Measurements from ENCODE around the gene CCDC88B. TPM values are rescaled to one million over a fixed set of nuclear protein-coding genes. Genes with fewer than 3 reads are reported as not detected.

CCDC88B gene
- total RNA-seq, 1 experiment from 2014 or later: 11.2 TPM

- WGBS (ENCODE audit: extremely low coverage, insufficient read length, low lambda C conversion rate): no CpG with 5 or more reads among the region's 14 CpGs
- no peaks in the 10 kb centered on the region for H3K9me3 Mint-ChIP-seq
Observed at GRCh38 chr11:64348383-64349024, 8.5 kb downstream of the CCDC88B start.

More at GRCh38 chr11:64348383-64349024, 8.5 kb downstream of the CCDC88B start:
- TF ChIP-seq CTCF (conservative IDR thresholded peaks at IDR 0.05): no peak
- Mint-ChIP-seq H3K36me3 (ENCODE audit: insufficient read depth in 1 of 3, low read depth in 3 of 3) (peaks cover 0 to 2% (median 0%) of the 10 kb centered on the region in 3 experiments; a peak in 1 of 7 replicates), H3K27me3 (ENCODE audit: low read depth) (peaks cover 1% of the 10 kb centered on the region; the same call in 1 of the 2 replicates), H3K4me3 (no peak overlapping the region; a peak in 1 of 5 replicates), H3K27ac (no peak overlapping the region; a peak in 1 of 7 replicates), H3K4me1 (peaks cover 2 to 12% of the 10 kb centered on the region in 2 experiments; a peak in 3 of 4 replicates)
- Histone ChIP-seq H2BK120ac (ENCODE audit: low read depth, low read length, poor library complexity, severe bottlenecking) (no peak overlapping the region), H4K20me1 (ENCODE audit: control insufficient read depth, insufficient read depth, insufficient read length) (no peaks in the 10 kb centered on the region), H2BK12ac (ENCODE audit: insufficient read length, low read depth, low read length) (no peak overlapping the region), H3K14ac (ENCODE audit: insufficient read depth, low read length) (no peak overlapping the region; the same call in 1 of the 2 replicates), H3K27ac (ENCODE audit: insufficient read length, low read depth, low read length) (no peak overlapping the region), H2BK15ac (ENCODE audit: low read depth, low read length) (no peak overlapping the region), H2BK20ac (ENCODE audit: low read depth, low read length, poor library complexity, severe bottlenecking) (no peak overlapping the region), H3K4ac (ENCODE audit: low read depth, low read length) (no peak overlapping the region), H4K8ac (replicated peaks; ENCODE audit: insufficient read length, low read depth, low read length) (no peak overlapping the region), H3K79me1 (ENCODE audit: insufficient read depth, low read depth, low read length, poor library complexity, severe bottlenecking) (no peaks in the 10 kb centered on the region), H3K23ac (ENCODE audit: insufficient read length, low read depth, low read length) (no peak overlapping the region), H3K23me2 (ENCODE audit: insufficient read length, low read depth, low read length, poor library complexity, severe bottlenecking) (no peaks in the 10 kb centered on the region), H3K79me2 (ENCODE audit: insufficient read depth, low read length) (no peaks in the 10 kb centered on the region), H4K91ac (ENCODE audit: insufficient read length, low read depth, low read length) (no peak overlapping the region), H3K27me3 (ENCODE audit: insufficient read depth, low read length) (no peaks in the 10 kb centered on the region), H3T11ph (ENCODE audit: low read length) (no peak overlapping the region), H3K56ac (ENCODE audit: insufficient read length, low read depth, low read length) (no peak overlapping the region), H3K18ac (ENCODE audit: insufficient read length, low read depth, low read length) (no peak overlapping the region), H3K9me3 (ENCODE audit: control insufficient read depth, low read depth, low read length) (no peaks in the 10 kb centered on the region), H4K5ac (ENCODE audit: insufficient read length, low read depth, low read length) (no peak overlapping the region), H3K4me2 (ENCODE audit: insufficient read depth, insufficient read length, low read length) (no peak overlapping the region), H3K9ac (ENCODE audit: extremely low read depth, insufficient read length, low read length) (no peak overlapping the region), H2AFZ (ENCODE audit: low read length) (no peak overlapping the region), H3K4me1 (ENCODE audit: insufficient read depth, low read length) (peaks cover 2% of the 10 kb centered on the region; the same call in 1 of the 2 replicates), H2AK5ac (ENCODE audit: insufficient read length, low read length) (no peak overlapping the region), H2BK5ac (ENCODE audit: insufficient read length, low read length) (no peak overlapping the region)
- DNase-seq: no peak

Measured in H9 (cell line).